Myocyte (in vitro differentiated cells): Measurements from ENCODE around the gene KRTAP21-3. TPM values are rescaled to one million over a fixed set of nuclear protein-coding genes. Genes with fewer than 3 reads are reported as not detected.
"Not testable (repeated sequence)": the region's sequence is repeated elsewhere in the genome, so short reads cannot be mapped to it uniquely, and the experiment has no call there.

Source experiments
- DNase-seq: peaks from one replicate; pipeline ENCODE4 v3.0.0-alpha.2; 2012; ENCODE audit warnings: low read depth
- polyA plus RNA-seq: library from polyadenylated mRNA; unstranded; fragments of >200 nt; gene quantifications from one replicate; pipeline ENCODE4 v1.2.1, GENCODE V29; 2012; ENCODE audit warnings: missing spikeins
- total RNA-seq: library from RNA; depleted of rRNA; stranded (reverse); fragments of >200 nt; gene quantifications from 2 replicates; pipeline ENCODE4 v1.2.3, GENCODE V29; 2014

Gene KRTAP21-3, protein sequence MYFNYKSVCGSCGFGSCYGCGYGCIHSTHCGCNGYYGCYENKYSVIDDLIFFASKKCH
- total RNA-seq, result not detected in 2 replicates
- polyA plus RNA-seq, result not detected

DNA sequence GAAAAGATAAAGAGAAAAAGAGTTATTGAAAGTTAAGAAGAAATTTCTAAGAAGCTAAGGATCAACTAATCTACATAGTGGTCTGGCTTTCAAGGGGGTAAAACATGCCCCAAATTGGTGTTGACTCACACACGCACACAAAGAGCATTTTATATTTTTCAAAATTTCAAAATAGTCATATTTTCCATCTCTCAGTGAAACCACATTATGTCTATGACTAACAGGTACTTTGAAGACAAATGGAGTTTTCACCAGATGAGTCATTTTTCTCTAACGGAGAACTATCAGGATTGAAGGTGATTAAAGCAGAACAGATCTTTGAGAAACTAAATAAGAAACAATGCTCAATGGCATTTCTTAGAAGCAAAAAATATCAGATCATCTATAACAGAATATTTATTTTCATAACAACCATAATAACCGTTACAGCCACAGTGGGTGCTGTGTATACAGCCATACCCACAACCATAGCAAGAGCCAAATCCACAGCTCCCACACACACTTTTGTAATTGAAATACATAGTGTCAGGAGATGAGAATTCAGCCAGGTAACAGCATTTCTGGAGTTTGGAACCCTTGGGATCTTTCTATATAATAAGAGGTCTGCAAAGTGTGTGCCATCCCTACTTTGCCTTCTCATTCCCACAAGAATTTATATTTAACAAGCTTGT lies at the start of gene KRTAP21-3:
Gene KRTAP21-3, minus strand, starts transcription at position 539 of the 671 bp plus-strand sequence. Its CDS starts 18 bp downstream, at position 521.
- DNase-seq, result no peak

DNA sequence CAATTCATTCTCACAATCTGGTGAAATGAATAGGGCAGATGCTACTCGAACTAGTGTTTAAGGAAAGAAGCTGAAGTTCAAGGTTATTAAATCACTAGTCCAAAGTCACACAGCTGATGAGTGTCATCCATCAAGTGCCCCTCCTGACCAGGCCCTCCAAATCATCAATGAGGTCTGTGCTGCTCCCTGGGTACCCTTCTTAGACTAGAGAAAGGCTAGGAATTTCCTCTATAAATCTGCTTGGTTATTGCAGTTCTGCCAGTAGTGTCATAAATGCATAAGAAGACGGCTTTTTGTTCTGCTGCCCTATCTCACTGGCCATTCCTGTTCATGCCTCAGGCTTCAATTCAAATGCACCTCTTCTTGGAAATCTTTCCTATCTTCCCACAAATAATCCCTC lies 42.2 kb upstream of the KRTAP21-3 start:
- DNase-seq, result no peak

DNA sequence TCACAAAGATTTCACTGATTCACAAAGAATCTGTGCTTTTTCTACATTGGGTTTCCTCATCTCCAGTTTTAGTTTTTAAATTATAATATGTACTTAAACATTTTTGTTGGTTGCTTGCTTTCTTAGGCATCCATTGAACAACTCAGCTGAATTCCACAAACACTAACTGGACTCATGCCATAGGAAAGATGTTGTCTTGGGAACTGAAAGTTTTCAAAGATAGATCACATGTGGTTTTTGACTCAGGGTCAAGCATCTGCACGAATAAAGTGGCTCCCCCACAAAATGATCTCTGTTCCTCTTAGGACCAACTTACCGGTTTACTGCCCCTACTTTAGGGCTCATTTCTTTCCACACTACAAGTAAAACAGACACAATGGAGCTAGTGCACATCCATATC lies 39.7 kb upstream of the KRTAP21-3 start:
- DNase-seq, result no peak

DNA sequence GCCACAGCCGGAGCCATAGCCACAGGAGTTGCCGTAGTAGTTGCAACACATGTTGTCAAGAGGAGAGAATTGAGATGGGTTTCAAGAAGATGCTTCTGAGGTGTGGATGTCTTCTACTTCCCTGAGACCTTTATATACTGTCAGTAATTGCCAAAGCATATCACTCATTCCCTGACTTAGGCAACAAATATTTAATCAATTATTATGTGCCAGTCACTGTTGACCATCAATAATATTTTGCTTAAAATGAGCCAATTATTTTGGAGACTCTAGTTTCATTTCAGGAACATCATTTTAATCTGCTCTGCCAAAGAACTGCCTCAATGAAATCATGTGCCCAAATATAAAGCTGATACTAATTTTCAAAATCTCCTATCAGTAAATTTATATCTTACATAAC lies 36.8 kb upstream of the KRTAP21-3 start, which contains the start of gene KRTAP21-1:
Gene KRTAP21-1, minus strand, starts transcription at position 101 of the 400 bp plus-strand sequence. Its CDS starts 50 bp downstream, at position 51.
- not testable (repeated sequence) for DNase-seq

DNA sequence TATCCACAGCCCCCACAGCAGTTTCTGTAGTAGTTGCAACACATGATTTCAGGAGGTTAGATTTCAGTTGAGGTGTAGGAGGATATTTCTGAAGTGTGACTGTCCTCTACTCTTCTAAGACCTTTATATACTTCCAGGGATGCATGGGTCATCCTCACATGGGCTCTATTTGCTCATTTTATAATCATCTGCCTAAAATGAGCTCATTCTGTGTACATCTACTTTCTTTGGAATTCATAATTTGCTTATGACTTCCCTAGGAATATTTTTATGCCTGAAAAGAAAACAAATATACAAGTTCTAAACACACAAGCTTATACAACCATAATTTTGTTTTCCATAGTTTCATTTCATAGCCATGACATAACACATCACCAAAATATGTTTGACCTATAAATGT lies 28.6 kb upstream of the KRTAP21-3 start, which contains the start of gene KRTAP21-2:
Gene KRTAP21-2, minus strand, starts transcription at position 101 of the 400 bp plus-strand sequence. Its CDS starts 57 bp downstream, at position 44.
- DNase-seq, result no peak

DNA sequence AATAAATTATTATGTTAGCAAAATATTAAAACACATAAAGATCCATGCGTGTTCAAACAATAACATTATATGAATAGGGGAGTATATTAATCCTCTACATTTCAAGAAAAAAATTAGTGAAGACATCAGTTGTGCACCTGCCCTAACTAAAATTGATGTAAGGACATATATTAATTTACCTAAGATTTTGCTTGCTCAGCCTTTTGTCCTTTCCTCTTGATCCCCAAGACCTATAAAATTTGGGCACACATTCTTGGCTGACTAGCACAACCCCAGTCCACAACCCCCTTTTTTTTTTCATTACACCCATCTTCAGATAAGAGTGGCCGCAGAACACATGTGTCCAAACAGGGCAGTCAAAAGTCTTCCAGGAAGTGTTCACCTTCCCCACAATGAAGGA lies 21.9 kb upstream of the KRTAP21-3 start:
- DNase-seq, result no peak

DNA sequence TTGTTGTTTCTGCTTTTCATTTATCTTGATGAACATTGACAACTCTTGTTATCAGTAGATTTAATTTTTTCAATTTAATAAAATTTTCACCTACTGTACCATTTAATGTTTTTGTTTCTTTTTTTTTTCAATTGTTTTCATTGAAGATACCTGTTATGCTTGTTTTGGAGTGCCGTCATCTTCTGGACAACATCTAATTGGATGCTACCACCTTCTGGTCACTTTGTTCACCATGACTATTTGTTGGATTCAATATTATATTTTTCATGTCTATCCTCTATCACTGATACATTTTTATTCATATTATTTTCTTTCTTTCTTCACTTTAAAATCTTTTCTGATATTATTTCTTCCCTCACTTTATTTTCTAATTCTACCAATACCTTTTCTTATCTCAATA lies 14.4 kb upstream of the KRTAP21-3 start:
- no peak for DNase-seq

DNA sequence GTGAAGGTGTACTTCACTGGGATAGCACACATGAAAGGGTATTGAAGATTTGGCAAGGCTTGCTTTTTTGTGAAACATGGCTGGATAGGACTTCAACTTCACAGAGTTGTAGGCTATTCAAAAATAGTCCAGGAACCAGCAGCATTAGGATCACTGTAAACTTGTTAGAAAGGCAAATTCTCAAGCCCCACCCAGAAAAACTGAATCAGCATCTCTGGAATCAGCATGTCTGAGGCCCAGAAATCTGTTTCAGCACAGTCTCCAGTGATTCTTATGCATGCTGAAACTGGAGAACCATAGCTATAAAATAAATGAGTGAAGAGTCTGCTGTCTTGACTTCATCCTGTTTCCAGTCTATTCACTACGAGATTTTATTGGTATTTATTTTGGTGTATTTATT lies 8.1 kb upstream of the KRTAP21-3 start:
- no peak for DNase-seq

DNA sequence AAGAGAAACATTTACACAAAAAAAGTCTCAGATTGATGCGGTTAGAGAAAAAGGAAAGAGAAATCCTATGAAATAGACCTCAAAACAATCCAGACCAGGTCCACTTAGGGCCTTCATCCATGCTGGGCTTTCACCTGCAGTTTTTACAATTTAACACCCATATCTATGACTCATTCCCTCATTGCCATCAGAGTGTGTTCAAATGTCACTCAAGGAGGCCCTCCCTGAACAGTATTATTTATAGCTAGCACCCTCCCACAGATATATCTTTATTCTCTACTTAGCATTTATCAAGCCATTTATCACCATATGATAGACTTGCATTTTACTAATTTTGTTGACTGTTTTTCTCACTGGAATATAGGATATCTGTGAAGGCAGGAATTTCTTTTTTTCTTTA lies 824 bp upstream of the KRTAP21-3 start:
- DNase-seq, result no peak

DNA sequence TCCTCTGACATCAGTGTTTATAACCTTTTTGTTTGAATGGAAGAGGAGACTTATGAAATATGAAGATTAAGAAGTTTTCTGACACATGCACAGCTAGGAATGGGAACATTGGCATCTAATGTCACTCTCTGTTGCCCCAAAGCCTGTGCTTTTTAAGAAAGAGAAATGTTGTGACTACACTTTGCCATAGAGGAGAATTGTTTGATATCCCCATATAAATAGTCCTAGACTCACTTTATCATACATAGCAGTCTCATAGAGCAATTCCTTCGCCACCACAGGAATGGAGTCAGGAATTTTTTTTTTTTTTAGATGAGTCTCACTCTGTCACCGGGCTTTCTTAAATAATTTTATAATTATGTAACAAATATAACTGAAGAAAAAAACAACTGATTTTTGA lies 1.5 kb downstream of the KRTAP21-3 start:
- DNase-seq, result no peak

DNA sequence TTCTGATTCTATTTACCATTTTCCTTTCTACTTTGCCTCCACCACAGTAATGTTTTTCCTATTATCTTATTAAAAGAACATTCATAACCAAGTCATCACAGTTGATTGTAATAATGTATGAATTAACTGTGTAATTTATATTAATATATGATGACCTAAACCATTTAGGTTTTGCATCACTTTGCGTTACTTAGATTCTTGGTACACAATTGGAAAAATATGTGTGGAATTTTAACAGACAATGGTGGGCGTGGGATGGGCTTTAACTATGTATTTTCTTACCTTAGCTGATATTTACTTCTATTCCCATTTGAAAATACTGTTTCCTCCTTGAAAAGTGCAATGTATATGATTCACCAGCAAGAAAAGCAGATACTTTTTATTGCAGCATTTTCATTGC lies 3.6 kb downstream of the KRTAP21-3 start:
- no peak for DNase-seq

DNA sequence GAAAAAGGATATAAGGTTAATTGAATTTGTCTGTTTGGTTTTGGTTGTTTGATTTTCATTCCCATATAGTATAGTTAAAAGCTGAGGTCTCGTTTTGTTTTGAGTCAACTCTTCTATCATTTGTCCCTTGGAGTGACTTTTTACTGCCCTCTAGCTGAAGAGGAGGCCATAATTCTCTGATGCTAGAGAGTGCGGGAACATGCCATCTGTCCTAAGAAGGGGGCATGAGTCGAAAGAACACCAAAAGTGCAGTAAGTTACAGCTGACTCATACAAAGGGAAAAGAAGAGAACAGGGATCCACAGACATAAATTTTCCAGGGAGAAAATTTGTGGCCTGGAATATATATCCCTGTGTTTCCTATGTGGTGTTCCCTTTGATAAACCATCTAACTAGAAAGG lies 4.1 kb downstream of the KRTAP21-3 start:
- no peak for DNase-seq

DNA sequence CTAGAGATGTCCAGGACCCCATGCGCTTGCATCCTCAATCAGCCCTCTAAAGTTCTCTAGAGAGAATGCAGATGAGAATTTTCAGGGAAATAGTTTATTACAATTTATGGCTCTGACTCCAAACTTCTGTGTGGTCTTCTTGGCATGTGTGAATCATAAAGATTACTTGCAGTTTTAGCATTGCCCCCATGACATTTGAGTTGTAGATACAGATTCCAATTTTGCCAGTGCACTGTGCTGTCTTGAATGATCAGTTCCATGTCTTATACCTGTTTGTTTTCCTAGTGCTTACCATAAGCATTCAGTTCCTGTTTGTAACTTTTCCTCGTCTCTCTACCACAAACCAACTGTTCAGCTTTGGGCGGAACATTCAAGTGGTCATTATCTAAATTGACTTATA lies 4.8 kb downstream of the KRTAP21-3 start:
- no peak for DNase-seq

DNA sequence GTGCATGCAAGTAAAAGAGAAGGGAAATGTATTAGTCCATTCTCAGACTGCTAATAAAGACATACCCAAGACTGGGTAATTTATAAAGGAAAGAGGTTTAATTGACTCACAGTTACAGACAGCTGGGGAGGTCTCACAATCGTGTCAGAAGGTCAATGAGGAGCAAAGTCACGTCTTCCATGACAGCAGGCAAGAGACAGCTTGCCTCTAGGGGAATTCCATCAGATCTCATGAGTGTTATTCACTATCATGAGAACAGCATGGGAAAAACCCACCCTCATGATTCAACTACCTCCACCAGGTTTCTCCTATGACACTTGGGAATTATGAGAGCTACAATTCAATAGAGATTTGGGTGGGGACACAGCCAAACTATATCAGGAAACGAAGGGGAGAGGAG lies 8.1 kb downstream of the KRTAP21-3 start:
- no peak for DNase-seq

DNA sequence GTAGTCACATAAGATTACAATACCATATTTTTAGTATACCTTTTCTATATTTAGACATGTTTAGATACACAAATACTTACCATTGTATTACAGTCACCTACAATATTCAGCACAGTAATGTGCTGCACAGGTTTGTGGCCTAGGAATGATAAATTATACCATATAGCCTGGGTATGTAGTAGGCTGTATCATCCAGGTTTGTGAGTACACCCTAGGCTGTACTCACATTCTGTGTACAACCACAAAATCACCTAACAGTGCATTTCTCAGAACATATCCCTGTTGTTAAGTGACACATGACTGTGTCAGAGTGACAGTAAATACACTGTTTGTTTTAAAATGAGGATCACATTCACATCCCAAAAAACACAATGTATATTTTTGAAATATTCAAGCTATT lies 11.2 kb downstream of the KRTAP21-3 start:
- no peak for DNase-seq

DNA sequence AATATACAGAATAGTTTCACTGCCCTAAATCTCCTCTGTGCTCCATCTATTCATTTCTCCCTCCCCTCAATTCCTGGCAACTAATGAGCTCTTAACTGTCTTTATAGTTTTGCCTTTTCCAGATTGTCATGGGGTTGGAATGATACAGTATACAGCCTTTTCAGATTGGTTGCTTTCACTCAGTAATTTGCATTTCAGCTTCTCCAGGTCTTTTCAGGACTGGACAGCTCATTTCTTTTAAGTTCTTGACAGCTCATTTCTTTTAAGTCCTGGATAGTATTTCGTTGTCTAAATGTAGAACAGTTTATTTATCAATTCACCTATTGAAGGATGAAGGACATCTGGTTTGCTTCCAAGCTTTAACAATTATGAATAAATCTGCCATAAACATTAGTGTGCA lies 22.6 kb downstream of the KRTAP21-3 start:
- no peak for DNase-seq

DNA sequence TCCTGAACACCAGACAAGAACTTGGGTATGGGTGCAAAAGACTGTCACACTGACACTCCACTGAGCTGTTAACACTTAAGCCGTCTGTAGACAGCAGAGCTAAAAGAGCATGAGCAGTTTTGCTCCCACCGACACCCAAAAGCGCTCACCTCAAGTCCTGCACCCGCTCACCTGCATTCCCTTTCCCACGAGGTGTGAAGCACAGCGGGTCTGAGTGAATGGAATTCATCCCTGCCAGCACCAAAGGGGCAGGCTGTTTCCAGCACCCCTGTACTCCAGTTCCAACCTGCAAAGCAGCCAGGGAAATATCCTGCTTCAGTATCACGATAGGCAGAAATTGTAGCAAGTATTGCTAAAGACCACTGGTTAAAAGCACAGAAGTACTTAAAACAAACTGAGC lies 28.8 kb downstream of the KRTAP21-3 start:
- no peak for DNase-seq

DNA sequence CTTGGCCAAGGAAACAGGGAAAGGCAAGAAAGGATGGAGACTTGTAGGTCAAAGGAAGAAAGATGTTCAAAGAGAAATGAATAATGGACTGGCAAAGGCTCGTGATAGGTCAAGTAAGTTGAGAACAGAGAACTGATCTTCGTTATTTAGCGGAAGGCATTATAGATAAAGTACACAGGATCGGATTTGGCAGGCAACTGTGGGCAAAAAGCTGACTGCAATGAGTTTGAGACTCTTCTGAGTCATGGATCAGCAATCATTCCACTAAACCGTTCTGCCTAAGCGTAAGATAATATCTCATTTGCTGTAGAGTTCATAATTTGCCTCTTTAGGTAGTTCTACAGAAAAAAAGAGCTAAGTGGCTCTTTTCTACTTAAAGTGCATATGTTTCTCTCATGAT lies 34.1 kb downstream of the KRTAP21-3 start:
- DNase-seq, result no peak

DNA sequence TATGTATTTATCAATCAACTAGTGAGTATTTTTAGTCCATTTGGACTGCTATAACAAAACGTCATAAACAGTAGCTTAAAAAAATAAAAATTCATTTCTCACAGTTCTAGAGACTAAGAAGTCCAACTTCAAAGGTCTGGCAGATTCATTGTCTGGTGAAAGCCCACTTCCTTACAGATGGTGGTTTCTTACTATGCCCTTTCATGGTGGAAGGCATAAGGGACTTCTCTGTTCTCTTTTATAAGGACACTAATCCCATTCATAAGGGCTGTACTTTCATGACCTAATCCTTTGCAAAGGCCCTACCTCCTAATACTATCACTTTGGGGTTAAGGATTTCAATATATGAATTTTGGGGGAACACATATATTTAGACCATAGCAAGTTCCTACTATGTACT lies 38.0 kb downstream of the KRTAP21-3 start:
- no peak for DNase-seq

DNA sequence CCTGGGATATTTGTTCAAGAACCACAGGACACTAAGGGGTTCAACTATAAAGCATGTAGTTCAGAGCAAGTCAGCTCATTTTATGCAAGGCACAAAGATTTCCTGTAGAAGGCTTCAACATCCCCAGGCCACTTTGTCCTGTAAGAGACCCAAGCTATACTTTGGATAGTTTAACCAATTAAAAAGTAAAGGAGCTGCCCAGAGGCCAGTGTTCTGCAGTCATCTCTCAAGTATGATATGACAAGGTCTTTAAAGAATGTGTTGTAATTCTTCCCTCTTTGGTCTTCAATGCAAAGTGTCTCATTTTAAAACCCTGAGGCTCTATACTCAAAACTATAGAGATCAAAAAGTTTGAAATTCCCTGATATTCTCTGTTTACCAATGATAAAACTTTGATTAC lies 41.8 kb downstream of the KRTAP21-3 start:
- no peak for DNase-seq

DNA sequence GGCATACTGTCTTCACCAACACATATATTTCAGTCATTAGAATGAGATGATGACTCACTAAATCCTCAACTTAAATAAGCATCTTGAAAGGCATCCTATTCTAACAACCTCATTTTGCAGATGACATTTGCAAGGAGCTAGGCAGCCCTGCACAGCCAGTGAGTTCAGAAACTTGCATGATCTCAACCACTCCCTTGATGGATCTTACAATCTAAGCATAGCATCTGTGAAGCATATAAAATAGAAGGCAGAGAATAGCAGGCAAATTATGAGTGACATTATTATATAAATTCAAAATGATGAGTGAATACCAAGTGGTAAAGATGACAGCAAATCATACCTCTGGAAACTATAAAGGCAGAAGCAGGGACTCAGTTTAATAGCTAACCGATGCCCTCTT lies 44.3 kb downstream of the KRTAP21-3 start:
- no peak for DNase-seq

DNA sequence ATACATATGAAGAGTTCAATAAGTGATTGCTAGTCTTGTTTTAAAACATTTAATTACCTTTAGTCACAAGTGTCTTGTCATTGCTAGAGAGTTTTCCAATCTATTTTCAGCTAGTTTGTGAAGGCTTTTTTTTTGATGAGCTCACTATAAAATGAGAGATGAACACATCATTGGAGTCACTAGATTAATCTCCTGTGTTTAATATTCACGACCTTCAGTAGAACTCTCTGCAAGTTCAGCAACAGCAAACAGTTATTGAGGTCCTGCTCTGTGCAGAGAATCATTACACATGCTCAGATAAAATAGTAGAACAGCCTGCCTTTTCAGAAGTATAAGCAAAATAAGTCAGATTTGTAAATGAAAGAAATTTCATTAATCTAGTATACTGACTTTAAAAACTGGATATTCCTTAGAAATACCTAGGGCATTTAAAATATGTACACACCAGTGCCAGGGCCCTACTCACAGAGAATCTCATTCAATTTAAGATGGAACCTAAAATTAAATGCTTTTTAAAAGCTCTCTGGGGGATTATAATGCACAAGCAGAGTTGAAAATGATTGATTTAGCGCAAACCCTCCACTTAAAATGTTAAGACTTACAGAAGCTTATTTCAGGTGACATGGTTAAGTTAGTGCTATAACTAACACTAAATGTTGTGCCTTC lies 45.5 kb downstream of the KRTAP21-3 start:
- no peak for DNase-seq

DNA sequence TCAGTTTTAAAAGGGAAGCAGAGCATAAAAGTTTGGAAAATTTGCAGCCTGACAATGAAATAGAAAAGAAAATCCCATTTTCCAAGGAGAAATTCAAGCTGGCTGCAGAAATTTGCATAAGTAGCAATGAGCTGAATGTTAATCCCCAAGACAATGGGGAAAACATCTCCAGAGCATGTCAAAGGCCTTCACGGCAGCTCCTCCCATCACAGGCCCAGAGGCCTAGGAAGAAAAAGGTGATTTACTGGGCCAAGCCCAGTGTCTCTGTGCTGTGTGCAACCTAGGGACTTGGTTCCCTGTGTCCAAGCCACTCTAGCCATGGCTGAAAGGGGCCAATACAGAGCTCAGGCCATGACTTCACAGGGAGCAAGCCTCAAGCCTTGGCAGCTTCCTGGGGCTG lies 49.8 kb downstream of the KRTAP21-3 start:
- DNase-seq, result no peak
